Tibial nerve (tissue), 4 donors: ENCODE results near the gene PTPRK. TPM values are rescaled to one million over a fixed set of nuclear protein-coding genes. Genes with fewer than 3 reads are reported as not detected.

Source experiments
- DNase-seq, 2 donors: peaks; one replicate each; pipeline ENCODE4 v3.0.0-alpha.2; 2019; ENCODE audit warnings: low spot score in 2 of 2
- H3K27ac ChIP-seq, 4 donors: fragments of 200-600 bp; sonication (generic) in 3 of 4; one replicate each; pipeline ENCODE4 v1.5.1; 2017 to 2019; ENCODE audit warnings: mild to moderate bottlenecking in 1 of 4
- H3K27me3 ChIP-seq, 2 donors: fragments of 200-600 bp; sonication (generic) in 1 of 2; one replicate each; pipeline versions ENCODE4 v1.5.1 to v1.6.0; 2017 to 2019
- H3K36me3 ChIP-seq, 3 donors: fragments of 200-600 bp; sonication (generic); one replicate each; pipeline ENCODE4 v1.5.1; 2018 to 2019
- H3K4me1 ChIP-seq, 4 donors: fragments of 200-600 bp; sonication (generic) in 3 of 4; one replicate each; pipeline ENCODE4 v1.5.1; 2017 to 2019
- H3K4me3 ChIP-seq, 4 donors: fragments of 200-600 bp; sonication (generic) in 3 of 4; one replicate each; pipeline ENCODE4 v1.5.1; 2017 to 2019; ENCODE audit warnings: mild to moderate bottlenecking in 1 of 4, moderate library complexity in 1 of 4
- H3K9me3 ChIP-seq, 4 donors: fragments of 200-600 bp; sonication (generic) in 3 of 4; one replicate each; pipeline ENCODE4 v1.5.1; 2017 to 2019
- CTCF ChIP-seq, 5 experiments: fragments of 200-600 bp in 3 of 5; fragments of 450-650 bp in 2 of 5; sonication (generic) in 3 of 5; IDR thresholded peaks; one replicate each; pipeline ENCODE4 v1.5.1; 2016 to 2019; ENCODE audit warnings: antibody characterized with exemption in 5 of 5, mild to moderate bottlenecking in 3 of 5, moderate library complexity in 2 of 5
- EP300 ChIP-seq, 2 donors: sonication (generic); formaldehyde crosslinking; IDR thresholded peaks; one replicate each; pipeline ENCODE4 v1.6.1; 2017; ENCODE audit warnings: antibody characterized with exemption in 2 of 2, mild to moderate bottlenecking in 1 of 2
- POLR2A ChIP-seq, 2 donors: fragments of 450-650 bp; IDR thresholded peaks; one replicate each; pipeline ENCODE4 v1.6.1; 2017; ENCODE audit warnings: antibody characterized with exemption in 2 of 2, mild to moderate bottlenecking in 2 of 2, moderate library complexity in 2 of 2
- WGBS, 2 donors: methylation state at CpG; one replicate each; pipeline ENCODE4 v1.1.5; 2018; 5-methylcytosine and 5-hydroxymethylcytosine counted together
- total RNA-seq, 4 donors: library from RNA; depleted of rRNA; stranded (reverse); fragments of >200 nt; gene quantifications; one replicate each; pipeline ENCODE4 v1.1.0, GENCODE V29; 2016

Gene PTPRK
- total RNA-seq, 4 donors from 2014 or later, result 17.4 to 26.1 (median 21.2) TPM

GRCh38 chr6:128025478-128025877, 494.9 kb downstream of the PTPRK start:
- Histone ChIP-seq H3K36me3 (no peaks in the 10 kb centered on the region), H3K4me1 (no peaks in the 10 kb centered on the region), H3K9me3 (no peaks in the 10 kb centered on the region), H3K27me3 (no peaks in the 10 kb centered on the region), H3K4me3 (no peak overlapping the region), H3K27ac (no peak overlapping the region)
- WGBS, 2 donors, result 80 to 85% methylated on average over 1 of the region's 1 CpG
- TF ChIP-seq POLR2A (IDR thresholded peaks at IDR 0.05) (no peak), EP300 (IDR thresholded peaks at IDR 0.05) (no peak), CTCF (IDR thresholded peaks at IDR 0.05) (no peak)
- DNase-seq, result no peak

- H3K4me1 ChIP-seq, result no peaks in the 10 kb centered on the region
- no peak overlapping the region for H3K27ac ChIP-seq
- WGBS, 2 donors, result 48 to 61% methylated on average over 1 of the region's 1 CpG
- TF ChIP-seq CTCF (IDR thresholded peaks at IDR 0.05), result no peak
- no peak for TF ChIP-seq EP300 (IDR thresholded peaks at IDR 0.05)
- no peak for TF ChIP-seq POLR2A (IDR thresholded peaks at IDR 0.05)
- H3K36me3 ChIP-seq, result no peaks in the 10 kb centered on the region
- no peaks in the 10 kb centered on the region for H3K9me3 ChIP-seq
- no peak overlapping the region for H3K4me3 ChIP-seq
- H3K27me3 ChIP-seq, result no peaks in the 10 kb centered on the region
- no peak for DNase-seq
Measured at GRCh38 chr6:128024969-128025368, 495.4 kb downstream of the PTPRK start.

DNA sequence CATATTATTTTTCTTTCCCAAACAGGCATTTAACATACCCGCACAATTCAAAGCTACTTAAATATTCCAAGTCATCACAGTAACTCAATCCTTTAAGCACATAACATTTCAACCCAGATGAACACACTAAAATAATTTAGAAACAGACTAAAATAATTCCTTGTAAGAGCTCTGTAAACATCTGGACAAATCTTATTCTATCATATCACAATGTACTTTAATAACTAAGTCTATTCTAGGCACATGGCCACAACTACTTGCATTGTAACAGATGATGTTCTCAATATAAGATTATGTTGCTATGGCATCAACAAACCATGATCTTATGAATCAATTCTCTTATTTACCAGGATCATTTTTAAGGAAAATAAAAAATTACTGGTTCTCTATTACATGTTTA, 496.4 kb downstream of the PTPRK start:
- H3K27ac ChIP-seq, result no peak overlapping the region

GRCh38 chr6:128018821-128019220, 501.6 kb downstream of the PTPRK start:
- no peak overlapping the region for H3K4me3 ChIP-seq
- no peaks in the 10 kb centered on the region for H3K27me3 ChIP-seq
- no peak overlapping the region for H3K27ac ChIP-seq
- H3K4me1 ChIP-seq, result no peaks in the 10 kb centered on the region
- no peak for DNase-seq
- no peaks in the 10 kb centered on the region for H3K9me3 ChIP-seq
- no peaks in the 10 kb centered on the region for H3K36me3 ChIP-seq
- 95 to 98% methylated on average over 2 of the region's 2 CpGs for WGBS, 2 donors
- TF ChIP-seq CTCF (IDR thresholded peaks at IDR 0.05) (no peak), EP300 (IDR thresholded peaks at IDR 0.05) (no peak)

More for the DNA sequence above, 496.4 kb downstream of the PTPRK start:
- Histone ChIP-seq H3K36me3 (no peaks in the 10 kb centered on the region), H3K27me3 (no peaks in the 10 kb centered on the region), H3K9me3 (no peaks in the 10 kb centered on the region), H3K4me1 (no peaks in the 10 kb centered on the region), H3K4me3 (no peak overlapping the region)
- TF ChIP-seq CTCF (IDR thresholded peaks at IDR 0.05) (no peak), POLR2A (IDR thresholded peaks at IDR 0.05) (no peak), EP300 (IDR thresholded peaks at IDR 0.05) (no peak)
- no peak for DNase-seq
- WGBS, 2 donors, result 91% methylated on average over 1 of the region's 1 CpG

GRCh38 chr6:128017288-128017687, 503.1 kb downstream of the PTPRK start:
- no peak overlapping the region for H3K27ac ChIP-seq
- H3K27me3 ChIP-seq, result no peaks in the 10 kb centered on the region
- H3K4me3 ChIP-seq, result no peak overlapping the region
- H3K36me3 ChIP-seq, result no peaks in the 10 kb centered on the region
- H3K4me1 ChIP-seq, result no peaks in the 10 kb centered on the region
- H3K9me3 ChIP-seq, result no peaks in the 10 kb centered on the region
- no peak for DNase-seq
- TF ChIP-seq POLR2A (IDR thresholded peaks at IDR 0.05), result no peak
- TF ChIP-seq EP300 (IDR thresholded peaks at IDR 0.05), result no peak
- no peak for TF ChIP-seq CTCF (IDR thresholded peaks at IDR 0.05)
